ENCODE measurements around the gene TEX19.

Gene TEX19

DNA sequence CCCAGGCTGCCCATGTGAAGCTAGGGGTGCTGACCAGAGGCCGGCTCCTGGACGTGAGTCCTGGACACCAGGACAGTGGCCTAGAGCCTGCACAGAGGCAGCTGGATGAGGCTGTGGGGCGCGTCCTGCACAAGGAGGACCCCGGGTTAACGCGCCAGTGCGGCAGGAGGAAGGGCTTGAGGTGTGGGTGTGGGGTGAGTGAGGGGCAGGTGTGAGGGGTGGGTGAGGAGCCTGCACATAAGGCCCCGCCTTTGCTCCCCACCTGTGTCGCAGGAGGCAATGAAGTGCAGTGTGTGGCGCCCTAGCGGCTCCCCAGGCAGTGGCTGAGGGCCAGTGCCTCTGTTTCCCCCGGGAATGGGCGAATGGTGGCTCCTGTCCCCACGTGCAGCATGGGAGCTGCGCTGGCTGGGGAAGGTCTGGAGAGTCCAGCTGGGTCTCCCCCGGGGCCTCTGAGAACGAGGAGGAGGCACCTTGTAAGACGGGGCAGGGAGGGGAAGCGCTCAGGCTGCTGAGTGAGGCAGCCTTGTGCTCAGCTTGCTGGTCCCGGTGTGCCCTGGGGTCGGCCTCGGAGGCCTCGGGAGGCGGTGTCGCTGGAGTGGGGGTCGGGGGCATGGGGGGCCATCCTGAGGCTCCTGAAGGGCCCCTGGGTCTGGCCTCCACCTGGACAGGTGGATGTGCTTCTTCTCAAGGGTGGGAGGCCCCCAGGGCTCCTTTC lies 44.9 kb upstream of the TEX19 start:
- TF ChIP-seq, protein P1, sequence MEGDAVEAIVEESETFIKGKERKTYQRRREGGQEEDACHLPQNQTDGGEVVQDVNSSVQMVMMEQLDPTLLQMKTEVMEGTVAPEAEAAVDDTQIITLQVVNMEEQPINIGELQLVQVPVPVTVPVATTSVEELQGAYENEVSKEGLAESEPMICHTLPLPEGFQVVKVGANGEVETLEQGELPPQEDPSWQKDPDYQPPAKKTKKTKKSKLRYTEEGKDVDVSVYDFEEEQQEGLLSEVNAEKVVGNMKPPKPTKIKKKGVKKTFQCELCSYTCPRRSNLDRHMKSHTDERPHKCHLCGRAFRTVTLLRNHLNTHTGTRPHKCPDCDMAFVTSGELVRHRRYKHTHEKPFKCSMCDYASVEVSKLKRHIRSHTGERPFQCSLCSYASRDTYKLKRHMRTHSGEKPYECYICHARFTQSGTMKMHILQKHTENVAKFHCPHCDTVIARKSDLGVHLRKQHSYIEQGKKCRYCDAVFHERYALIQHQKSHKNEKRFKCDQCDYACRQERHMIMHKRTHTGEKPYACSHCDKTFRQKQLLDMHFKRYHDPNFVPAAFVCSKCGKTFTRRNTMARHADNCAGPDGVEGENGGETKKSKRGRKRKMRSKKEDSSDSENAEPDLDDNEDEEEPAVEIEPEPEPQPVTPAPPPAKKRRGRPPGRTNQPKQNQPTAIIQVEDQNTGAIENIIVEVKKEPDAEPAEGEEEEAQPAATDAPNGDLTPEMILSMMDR (IDR thresholded peaks at IDR 0.05; ENCODE audit: insufficient read depth, low read depth, low read length, missing control alignments): no peak
- no peak overlapping the region for H3K4me3 ChIP-seq (ENCODE audit: low read length)

DNA sequence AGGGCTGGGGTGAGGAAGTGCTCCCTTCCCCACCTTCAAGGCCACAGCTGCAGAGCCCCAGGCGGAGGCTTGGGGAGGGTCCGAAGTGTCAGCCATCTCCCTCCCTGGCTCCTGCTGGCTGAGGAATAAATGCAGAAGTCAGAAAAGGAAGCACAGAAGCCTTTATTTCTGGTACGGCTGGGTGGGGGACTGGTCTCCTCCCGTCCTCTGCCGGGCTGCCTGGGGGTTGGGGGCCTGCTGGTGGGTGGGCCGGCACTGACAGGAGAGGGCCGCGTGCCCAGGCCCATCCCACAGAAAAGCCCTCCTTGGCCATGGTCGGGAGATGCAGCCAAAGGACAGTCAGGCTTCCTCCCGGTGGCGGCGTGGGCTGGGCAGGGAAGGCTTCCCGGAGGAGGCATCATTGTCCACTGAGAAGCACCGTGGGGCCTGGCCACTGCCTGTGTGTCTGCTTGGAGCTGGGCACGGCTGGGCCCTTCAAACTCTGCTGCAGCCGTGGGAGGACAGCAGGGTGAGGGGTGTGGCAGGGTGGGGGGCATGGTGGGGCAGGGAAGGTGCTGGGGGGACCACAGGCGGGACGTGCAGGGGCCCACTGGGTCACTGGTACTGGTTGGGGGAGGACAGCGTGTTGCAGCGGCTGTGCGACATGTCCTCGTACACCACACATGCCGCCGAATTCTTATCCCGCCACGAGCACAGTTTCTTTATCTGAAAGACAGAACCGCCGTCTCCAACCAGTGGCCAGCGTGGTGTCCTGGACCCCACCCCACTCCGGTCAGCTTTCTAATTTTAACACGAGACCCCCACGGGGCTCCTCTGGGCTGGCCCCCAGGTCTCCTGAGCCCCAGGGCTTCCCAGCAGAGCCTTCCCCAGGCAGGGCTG lies 44.1 kb upstream of the TEX19 start:
- no peak for DNase-seq (ENCODE audit: low read depth)
- TF ChIP-seq, protein P1 (IDR thresholded peaks at IDR 0.05; ENCODE audit: insufficient read depth, low read depth, low read length, missing control alignments): no peak
- H3K4me3 ChIP-seq (ENCODE audit: low read length): no peak overlapping the region

More for the DNA sequence above, 44.9 kb upstream of the TEX19 start:
- DNase-seq (ENCODE audit: low read depth): no peak

DNA sequence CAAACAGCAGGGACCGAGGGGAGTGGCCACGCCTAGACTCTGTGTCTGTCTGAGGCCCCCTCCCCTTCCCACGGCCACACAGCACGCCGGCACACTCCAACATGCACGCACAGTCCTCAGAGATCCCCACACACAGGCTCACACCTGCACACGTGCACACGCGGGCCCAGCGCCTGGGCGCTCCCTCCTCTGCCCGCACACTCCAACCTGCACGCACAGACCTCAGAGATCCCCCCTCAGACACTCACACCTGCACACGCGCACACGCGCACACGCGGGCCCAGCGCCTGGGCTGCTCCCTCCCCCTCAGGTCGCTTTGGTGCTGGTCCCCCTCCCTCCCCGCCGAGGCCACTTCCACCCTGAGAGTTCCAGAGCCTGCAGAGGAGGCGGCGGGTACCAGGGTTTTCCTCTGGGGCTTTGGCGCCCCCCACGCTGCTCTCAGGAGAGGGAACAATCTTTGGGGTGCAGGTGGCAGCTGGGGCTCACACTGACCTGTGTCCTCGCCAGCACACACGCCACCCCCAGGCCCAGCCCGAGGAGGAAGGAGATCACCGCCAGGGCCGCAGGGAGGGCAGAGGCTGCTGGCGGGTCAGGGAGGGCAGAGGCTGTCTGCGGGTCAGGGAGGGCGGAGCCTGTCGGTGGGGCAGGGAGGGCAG lies 43.2 kb upstream of the TEX19 start:
- DNase-seq (ENCODE audit: low read depth): no peak
- TF ChIP-seq, protein P1 (IDR thresholded peaks at IDR 0.05; ENCODE audit: insufficient read depth, low read depth, low read length, missing control alignments): no peak
- H3K4me3 ChIP-seq (ENCODE audit: low read length): no peak overlapping the region

GRCh38 chr17:82316651-82317393 lies 42.2 kb upstream of the TEX19 start:
- H3K4me3 ChIP-seq (ENCODE audit: low read length): no peak overlapping the region
- TF ChIP-seq, protein P1 (IDR thresholded peaks at IDR 0.05; ENCODE audit: insufficient read depth, low read depth, low read length, missing control alignments): no peak
- no peak for DNase-seq (ENCODE audit: low read depth)

GRCh38 chr17:82317394-82318168 lies 41.5 kb upstream of the TEX19 start, which contains the start of gene CD7:
Gene CD7 (minus strand): TSS chr17:82317608. CDS start chr17:82317495, 113 bp downstream.
- no peak within 1 kb of the TSS for H3K4me3 ChIP-seq (ENCODE audit: low read length)
- no peak for DNase-seq (ENCODE audit: low read depth)

More at GRCh38 chr17:82317394-82318168, 41.5 kb upstream of the TEX19 start, which contains the start of gene CD7:
- TF ChIP-seq, protein P1 (IDR thresholded peaks at IDR 0.05; ENCODE audit: insufficient read depth, low read depth, low read length, missing control alignments): no peak
